ENCODE results near the gene TNS3. TPM values are rescaled to one million over a fixed set of nuclear protein-coding genes. Genes with fewer than 3 reads are reported as not detected.

Gene TNS3
- total and polyA plus RNA-seq, 2 donors (not counting 1 experiment from before 2014, with no cell fraction given) = 11.4 to 77.5 TPM

- intact Hi-C loops (cut with micrococcal nuclease) = no loop called here
- Histone ChIP-seq H2AFZ (ENCODE audit: insufficient read depth, low read depth, low read length, poor library complexity, severe bottlenecking) (no peak overlapping the region), H3K9ac (ENCODE audit: low read length) (no peak overlapping the region), H4K20me1 (ENCODE audit: control insufficient read depth, insufficient read depth, low read length, poor library complexity, severe bottlenecking) (no peaks in the 10 kb centered on the region), H3K4me1 (ENCODE audit: control insufficient read depth in 2 of 2, insufficient read depth in 2 of 2, low read length in 2 of 2) (peaks cover 13 to 18% of the 10 kb centered on the region in 2 donors), H3K9me3 (ENCODE audit: control extremely low read depth in 1 of 3, control insufficient read depth in 2 of 3, insufficient read depth in 1 of 3, low read length in 2 of 3) (peaks cover 0 to 10% (median 4%) of the 10 kb centered on the region in 3 donors), H3K27ac (ENCODE audit: low read length in 2 of 2) (no peak overlapping the region), H3K36me3 (replicated peaks in 1 of 2; ENCODE audit: control extremely low read depth in 1 of 2, control insufficient read depth in 1 of 2, extremely low read depth in 1 of 2, insufficient read depth in 2 of 2, low read length in 1 of 2) (peaks cover 10 to 59% of the 10 kb centered on the region in 2 experiments), H3K4me2 (replicated peaks; ENCODE audit: low read depth, low read length, poor library complexity, severe bottlenecking) (no peak overlapping the region), H3K27me3 (replicated peaks in 1 of 4; ENCODE audit: control extremely low read depth in 1 of 4, control insufficient read depth in 3 of 4, insufficient read depth in 4 of 4, low read length in 3 of 4) (no peaks in the 10 kb centered on the region), H3K79me2 (ENCODE audit: control insufficient read depth, insufficient read depth, low read length) (no peaks in the 10 kb centered on the region), H3K4me3 (ENCODE audit: control extremely low read depth in 1 of 5, extremely low read depth in 1 of 5, insufficient read depth in 1 of 5, low read depth in 2 of 5, low read length in 4 of 5) (no peak overlapping the region)
- Mint-ChIP-seq H3K27ac (no peak overlapping the region), H3K4me3 (no peak overlapping the region), H3K4me1 (peaks cover 20% of the 10 kb centered on the region), H3K9me3 (ENCODE audit: insufficient read depth) (no peaks in the 10 kb centered on the region), H3K27me3 (no peaks in the 10 kb centered on the region)
- CTCF ChIA-PET = no interaction called here
- POLR2A ChIA-PET = no interaction called here
- ATAC-seq (ENCODE audit: low read depth) = no peak
- no peak for DNase-seq
- TF ChIP-seq, protein P1, sequence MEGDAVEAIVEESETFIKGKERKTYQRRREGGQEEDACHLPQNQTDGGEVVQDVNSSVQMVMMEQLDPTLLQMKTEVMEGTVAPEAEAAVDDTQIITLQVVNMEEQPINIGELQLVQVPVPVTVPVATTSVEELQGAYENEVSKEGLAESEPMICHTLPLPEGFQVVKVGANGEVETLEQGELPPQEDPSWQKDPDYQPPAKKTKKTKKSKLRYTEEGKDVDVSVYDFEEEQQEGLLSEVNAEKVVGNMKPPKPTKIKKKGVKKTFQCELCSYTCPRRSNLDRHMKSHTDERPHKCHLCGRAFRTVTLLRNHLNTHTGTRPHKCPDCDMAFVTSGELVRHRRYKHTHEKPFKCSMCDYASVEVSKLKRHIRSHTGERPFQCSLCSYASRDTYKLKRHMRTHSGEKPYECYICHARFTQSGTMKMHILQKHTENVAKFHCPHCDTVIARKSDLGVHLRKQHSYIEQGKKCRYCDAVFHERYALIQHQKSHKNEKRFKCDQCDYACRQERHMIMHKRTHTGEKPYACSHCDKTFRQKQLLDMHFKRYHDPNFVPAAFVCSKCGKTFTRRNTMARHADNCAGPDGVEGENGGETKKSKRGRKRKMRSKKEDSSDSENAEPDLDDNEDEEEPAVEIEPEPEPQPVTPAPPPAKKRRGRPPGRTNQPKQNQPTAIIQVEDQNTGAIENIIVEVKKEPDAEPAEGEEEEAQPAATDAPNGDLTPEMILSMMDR (IDR thresholded peaks at IDR 0.05) = no peak
- no peak for TF ChIP-seq EZH2 (IDR thresholded peaks at IDR 0.05; ENCODE audit: borderline replicate concordance, insufficient read depth, low read depth, low read length, poor library complexity, severe bottlenecking)
- 98% methylated on average over 5 of the region's 6 CpGs for WGBS (ENCODE audit: insufficient coverage)
These were observed 187.7 kb downstream of the TNS3 start for GRCh38 chr7:47394216-47394615.

GRCh38 chr7:47393406-47393805 lies 188.5 kb downstream of the TNS3 start:
- Histone ChIP-seq H3K36me3 (replicated peaks in 1 of 2; ENCODE audit: control extremely low read depth in 1 of 2, control insufficient read depth in 1 of 2, extremely low read depth in 1 of 2, insufficient read depth in 2 of 2, low read length in 1 of 2) (peaks cover 10 to 55% of the 10 kb centered on the region in 2 experiments), H3K27me3 (replicated peaks in 1 of 4; ENCODE audit: control extremely low read depth in 1 of 4, control insufficient read depth in 3 of 4, insufficient read depth in 4 of 4, low read length in 3 of 4) (no peaks in the 10 kb centered on the region), H3K79me2 (ENCODE audit: control insufficient read depth, insufficient read depth, low read length) (no peaks in the 10 kb centered on the region), H4K20me1 (ENCODE audit: control insufficient read depth, insufficient read depth, low read length, poor library complexity, severe bottlenecking) (no peaks in the 10 kb centered on the region), H3K9ac (ENCODE audit: low read length) (no peak overlapping the region), H3K4me1 (ENCODE audit: control insufficient read depth in 2 of 2, insufficient read depth in 2 of 2, low read length in 2 of 2) (peaks cover 13 to 18% of the 10 kb centered on the region in 2 donors), H3K9me3 (ENCODE audit: control extremely low read depth in 1 of 3, control insufficient read depth in 2 of 3, insufficient read depth in 1 of 3, low read length in 2 of 3) (peaks cover 0 to 17% (median 7%) of the 10 kb centered on the region in 3 donors), H2AFZ (ENCODE audit: insufficient read depth, low read depth, low read length, poor library complexity, severe bottlenecking) (no peak overlapping the region), H3K27ac (ENCODE audit: low read length in 2 of 2) (no peak overlapping the region), H3K4me3 (ENCODE audit: control extremely low read depth in 1 of 5, extremely low read depth in 1 of 5, insufficient read depth in 1 of 5, low read depth in 2 of 5, low read length in 4 of 5) (no peak overlapping the region), H3K4me2 (replicated peaks; ENCODE audit: low read depth, low read length, poor library complexity, severe bottlenecking) (no peak overlapping the region)
- 98% methylated on average over 7 of the region's 7 CpGs for WGBS (ENCODE audit: insufficient coverage)
- no peak for DNase-seq
- ChIA-PET POLR2A (no interaction called here), CTCF (interaction anchor here (1.0 kb wide), 1 partner anchor 127 kb away, joined by 3 read pairs; no protein-coding TSS in a partner anchor)
- ATAC-seq (ENCODE audit: low read depth) = no peak
- Mint-ChIP-seq H3K27me3 (no peaks in the 10 kb centered on the region), H3K27ac (no peak overlapping the region), H3K9me3 (ENCODE audit: insufficient read depth) (no peaks in the 10 kb centered on the region), H3K4me3 (no peak overlapping the region), H3K4me1 (peaks cover 20% of the 10 kb centered on the region)
- intact Hi-C loops (cut with micrococcal nuclease) = no loop called here
- TF ChIP-seq EZH2 (IDR thresholded peaks at IDR 0.05; ENCODE audit: borderline replicate concordance, insufficient read depth, low read depth, low read length, poor library complexity, severe bottlenecking) = no peak
- TF ChIP-seq, protein P1 (IDR thresholded peaks at IDR 0.05) = no peak

Measured in B cell (primary cell).